Measurements from ENCODE around the gene SLC25A21.
"Not testable (repeated sequence)": the region's sequence is repeated elsewhere in the genome, so short reads cannot be mapped to it uniquely, and the experiment has no call there.

Gene SLC25A21

GRCh38 chr14:37185670-37186069, 13.3 kb upstream of the SLC25A21 start:
- no peak for DNase-seq

GRCh38 chr14:37184520-37184919, 12.1 kb upstream of the SLC25A21 start:
- not testable (repeated sequence) for DNase-seq

GRCh38 chr14:37181441-37181840, 9.0 kb upstream of the SLC25A21 start:
- no peak for DNase-seq

- not testable (repeated sequence) for DNase-seq
These were observed 8.5 kb upstream of the SLC25A21 start for GRCh38 chr14:37180886-37181285.

GRCh38 chr14:37179896-37180502, 7.6 kb upstream of the SLC25A21 start:
- no peak for DNase-seq

- no peak for DNase-seq
These were observed 669 bp upstream of the SLC25A21 start for GRCh38 chr14:37172936-37173614.

GRCh38 chr14:37171678-37172023, 755 bp downstream of the SLC25A21 start:
- no peak for DNase-seq

- DNase-seq, result no peak
These were observed 1.4 kb downstream of the SLC25A21 start for GRCh38 chr14:37170993-37171392.

- no peak for DNase-seq
These were observed 2.2 kb downstream of the SLC25A21 start for GRCh38 chr14:37170237-37170636.

- DNase-seq, result no peak
These were observed 3.7 kb downstream of the SLC25A21 start for GRCh38 chr14:37168721-37169120.

GRCh38 chr14:37167151-37168047, 5.0 kb downstream of the SLC25A21 start:
- no peak for DNase-seq

- no peak for DNase-seq
These were observed 6.6 kb downstream of the SLC25A21 start for GRCh38 chr14:37165794-37166193.

- not testable (repeated sequence) for DNase-seq
These were observed 10.1 kb downstream of the SLC25A21 start for GRCh38 chr14:37162307-37162706.

GRCh38 chr14:37157987-37158386, 14.4 kb downstream of the SLC25A21 start:
- no peak for DNase-seq

GRCh38 chr14:37153483-37153882, 18.9 kb downstream of the SLC25A21 start:
- DNase-seq, result no peak

- no peak for DNase-seq
These were observed 19.4 kb downstream of the SLC25A21 start for GRCh38 chr14:37153005-37153404.

GRCh38 chr14:37150414-37150813, 22.0 kb downstream of the SLC25A21 start:
- DNase-seq, result no peak

GRCh38 chr14:37147310-37147880, 25.0 kb downstream of the SLC25A21 start:
- DNase-seq, result no peak

GRCh38 chr14:37146438-37146837, 26.0 kb downstream of the SLC25A21 start:
- DNase-seq, result not testable (repeated sequence)

- DNase-seq, result no peak
These were observed 27.0 kb downstream of the SLC25A21 start for GRCh38 chr14:37145395-37145794.

- no peak for DNase-seq
These were observed 27.6 kb downstream of the SLC25A21 start for GRCh38 chr14:37144729-37145363.

GRCh38 chr14:37143475-37143874, 28.9 kb downstream of the SLC25A21 start:
- DNase-seq, result no peak

- DNase-seq, result no peak
These were observed 29.5 kb downstream of the SLC25A21 start for GRCh38 chr14:37142835-37143401.
